Activated CD8-positive, alpha-beta memory T cell treated with anti-CD3 and anti-CD28 coated beads for 24 hours (primary cell): ENCODE data around the gene KDELR3.

Experiments
- DNase-seq: peaks from one replicate; pipeline ENCODE4 v3.0.0-alpha.2; 2020

The KDELR3 gene

DNA sequence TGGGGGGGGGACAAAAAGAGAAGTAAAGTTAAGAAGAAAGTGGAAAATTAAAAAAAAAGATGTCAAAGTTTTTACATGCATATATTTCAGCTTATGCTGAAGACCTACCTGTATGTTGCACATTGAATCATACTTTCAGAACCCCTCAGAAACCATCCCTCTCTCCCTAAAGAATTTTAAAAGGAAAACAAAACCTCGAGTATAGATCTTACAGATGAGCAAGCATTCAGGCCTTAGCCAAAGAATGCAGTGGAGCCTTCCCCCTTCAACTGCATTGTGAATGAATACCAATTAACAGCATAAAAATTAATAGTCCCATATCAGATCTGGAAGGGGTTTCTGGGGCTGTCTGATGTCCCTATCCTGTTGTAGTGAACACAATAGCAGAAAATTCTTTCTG, 16.3 kb downstream of the KDELR3 start:
- DNase-seq = no peak

DNA sequence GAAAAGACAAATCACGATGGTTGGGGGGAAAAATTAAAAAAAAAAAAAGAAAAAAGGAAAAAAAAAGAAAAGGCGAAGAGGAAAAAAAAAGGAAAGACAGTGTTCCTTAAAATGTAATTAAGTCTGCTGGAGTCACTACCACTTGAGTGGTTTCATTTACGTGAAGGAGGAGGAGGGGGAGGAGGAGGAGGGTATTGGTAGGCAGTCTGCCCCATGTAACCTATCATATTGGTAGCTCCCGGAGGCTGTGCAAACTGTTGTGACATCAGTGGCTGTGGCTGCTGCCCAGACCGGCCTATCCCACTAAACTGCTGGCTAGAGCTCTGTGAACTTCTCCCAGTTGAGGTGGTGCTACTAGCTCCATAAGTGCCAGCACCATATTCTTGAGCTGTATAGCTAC, 17.9 kb downstream of the KDELR3 start:
- no peak for DNase-seq

DNA sequence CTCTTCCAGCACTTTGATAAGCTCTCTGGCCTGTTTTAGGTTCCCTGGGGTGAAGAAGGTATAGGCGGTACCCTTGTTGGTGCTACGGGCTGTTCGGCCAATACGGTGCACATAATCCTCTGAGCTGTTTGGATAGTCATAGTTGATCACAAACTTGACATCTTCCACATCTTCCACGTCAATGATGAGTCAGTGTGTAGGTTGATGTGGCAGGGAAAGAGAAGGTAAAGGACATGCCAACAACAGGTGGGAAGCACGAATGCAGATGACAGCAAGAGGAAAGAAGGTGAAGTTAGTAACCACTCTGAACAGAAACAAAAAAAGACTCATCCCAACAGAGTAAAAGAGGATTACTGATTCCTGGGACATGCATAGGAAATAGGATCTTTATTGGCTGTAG, 20.1 kb downstream of the KDELR3 start:
- no peak for DNase-seq

- peak; percentile 54 for DNase-seq
These were observed 21.2 kb downstream of the KDELR3 start for GRCh38 chr22:38489142-38489541.

- peak; percentile 42 for DNase-seq
These were observed 21.8 kb downstream of the KDELR3 start for GRCh38 chr22:38489561-38490145.

GRCh38 chr22:38490475-38490874, 22.6 kb downstream of the KDELR3 start:
- peak; percentile 50 for DNase-seq

DNA sequence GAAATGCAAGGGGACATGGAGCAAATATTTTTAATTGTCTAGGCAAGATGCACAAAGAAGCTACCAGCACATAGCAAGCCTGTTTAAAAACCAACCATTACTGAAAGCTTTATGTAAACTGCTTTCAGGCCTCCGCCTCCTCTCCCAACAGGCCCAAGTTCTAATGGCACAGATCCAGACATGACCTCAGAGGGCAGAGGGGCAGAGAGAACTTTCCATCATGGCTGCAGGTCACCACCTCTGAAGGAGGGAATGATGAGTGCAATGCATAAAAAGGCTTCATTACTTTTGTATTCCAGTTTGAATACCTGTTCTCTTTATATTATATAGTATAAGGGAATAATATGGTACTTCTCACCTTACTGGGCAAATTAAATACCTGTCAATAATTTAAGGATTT, 23.0 kb downstream of the KDELR3 start:
- peak; percentile 48 for DNase-seq

- DNase-seq = no peak
These were observed 23.9 kb downstream of the KDELR3 start for GRCh38 chr22:38491707-38492348.

GRCh38 chr22:38494498-38494897, 26.6 kb downstream of the KDELR3 start:
- DNase-seq = no peak

DNA sequence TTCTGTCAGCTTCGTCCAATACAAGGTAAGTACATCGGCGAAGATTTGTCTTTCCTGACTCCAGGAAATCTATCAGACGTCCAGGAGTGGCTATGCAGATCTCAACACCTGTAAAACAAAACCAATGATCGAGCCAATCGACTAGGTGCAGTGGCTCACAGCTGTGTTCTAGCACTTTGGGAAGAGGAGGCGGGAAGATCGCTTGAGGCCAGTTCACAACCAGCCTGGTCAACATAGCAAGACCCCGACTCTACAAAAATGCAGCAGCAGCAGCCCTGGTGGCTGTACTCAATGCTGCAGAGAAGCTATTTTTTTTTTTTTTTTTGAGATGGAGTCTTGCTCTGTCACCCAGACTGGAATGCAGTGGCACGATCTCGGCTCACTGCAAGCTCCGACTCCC, 27.0 kb downstream of the KDELR3 start:
- DNase-seq = no peak

DNA sequence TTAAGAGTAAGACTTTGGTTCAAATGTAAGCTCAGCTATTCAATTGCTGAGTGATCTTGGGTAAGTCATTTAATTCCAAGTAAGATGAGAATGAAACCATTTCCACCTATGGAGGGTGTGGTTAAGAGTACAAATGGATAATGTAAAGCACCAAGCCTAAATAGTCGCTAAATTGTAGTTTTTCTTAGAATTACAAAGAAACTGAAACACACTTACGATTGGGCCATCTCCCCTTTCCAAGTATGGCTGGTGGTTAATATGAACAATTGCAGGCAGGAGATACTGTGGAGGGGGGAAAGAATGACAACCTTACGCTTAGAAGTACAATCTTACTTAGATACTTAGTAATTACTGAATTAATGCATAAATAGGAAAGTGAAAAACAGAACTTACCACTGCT, 30.0 kb downstream of the KDELR3 start:
- DNase-seq = no peak

GRCh38 chr22:38501797-38502672, 34.1 kb downstream of the KDELR3 start:
- no peak for DNase-seq

GRCh38 chr22:38503021-38503420, 35.1 kb downstream of the KDELR3 start:
- no peak for DNase-seq

DNA sequence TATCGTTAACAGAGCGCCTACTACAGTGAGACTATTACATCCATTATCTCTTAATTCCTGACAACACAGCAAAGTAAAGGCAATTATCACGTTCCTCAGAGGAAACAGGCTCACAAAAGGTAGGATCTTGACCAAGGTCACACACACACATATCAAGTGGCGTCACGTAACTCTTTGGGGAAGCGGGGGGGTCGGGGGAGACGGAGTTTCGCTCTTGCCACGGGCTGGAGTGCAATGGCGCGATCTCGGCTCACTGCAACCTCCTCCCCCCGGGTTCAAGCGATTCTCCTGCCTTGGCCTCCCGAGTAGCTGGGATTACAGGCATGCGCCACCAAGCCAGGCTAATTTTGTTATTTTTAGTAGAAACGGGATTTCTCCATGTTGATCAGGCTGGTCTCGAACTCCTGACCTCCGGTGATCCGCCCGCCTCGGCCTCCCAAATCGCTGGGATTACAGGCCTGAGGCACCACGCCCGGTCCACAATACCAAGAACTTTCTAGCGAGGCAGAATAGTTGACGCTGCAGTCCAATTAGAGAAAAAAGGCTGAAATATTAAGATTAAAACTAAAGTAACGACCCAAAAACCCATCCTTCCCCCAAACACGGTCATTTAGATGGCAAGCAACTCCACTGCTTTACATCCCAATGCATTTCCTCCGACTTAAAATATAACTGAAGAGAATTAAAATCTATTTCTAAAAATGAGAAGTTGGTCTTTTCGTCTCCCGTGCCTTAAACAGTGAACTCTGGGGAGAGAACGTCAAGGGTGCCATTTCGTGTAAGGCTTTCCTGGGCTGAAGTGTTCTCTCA, 37.0 kb downstream of the KDELR3 start:
- DNase-seq = peak; percentile 81

GRCh38 chr22:38505541-38506117, 37.7 kb downstream of the KDELR3 start:
- no peak for DNase-seq

- DNase-seq = peak; percentile 98
These were observed 38.4 kb downstream of the KDELR3 start, which contains the start of gene DDX17 for GRCh38 chr22:38506118-38506962. Gene DDX17, minus strand, starts transcription at chr22:38506311.

- DNase-seq = no peak
These were observed 42.6 kb downstream of the KDELR3 start for GRCh38 chr22:38510416-38510970.

- no peak for DNase-seq
These were observed 45.2 kb downstream of the KDELR3 start for GRCh38 chr22:38513063-38513462.

DNA sequence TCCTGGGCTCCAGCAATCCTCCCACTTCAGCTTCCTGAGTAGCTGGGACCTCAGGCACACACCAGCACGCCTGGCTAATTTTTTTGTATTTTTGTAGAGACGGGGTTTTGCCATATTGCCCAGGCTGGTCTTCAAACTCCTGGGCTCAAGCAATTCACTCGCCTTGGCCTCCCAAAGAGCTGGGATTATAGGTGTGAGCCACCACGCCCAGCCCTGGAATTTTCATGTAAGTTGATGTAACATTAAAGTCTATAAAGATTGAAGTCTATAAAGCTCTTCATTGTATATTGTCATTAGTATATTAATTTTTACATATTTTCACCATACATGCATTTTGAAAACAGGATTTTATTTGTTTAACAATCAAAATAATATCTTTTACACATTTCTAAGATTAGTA, 50.7 kb downstream of the KDELR3 start:
- no peak for DNase-seq

GRCh38 chr22:38519453-38520250, 51.8 kb downstream of the KDELR3 start:
- DNase-seq = no peak

GRCh38 chr22:38523029-38523428, 55.1 kb downstream of the KDELR3 start:
- DNase-seq = no peak
